Choroid plexus epithelial cell (primary cell): ENCODE data around the gene NPM3.

ENCODE experiments used
- DNase-seq: peaks from one replicate; pipeline ENCODE4 v3.0.0-alpha.2; 2010; ENCODE audit warnings: low read depth
- H3K4me3 ChIP-seq: 2 replicates; pipeline ENCODE4 v1.5.1; 2011; ENCODE audit warnings: low read depth, mild to moderate bottlenecking, control low read depth, low read length, moderate library complexity
- TF ChIP-seq, protein P1 (sequence below): conservative IDR thresholded peaks from 2 replicates; pipeline ENCODE4 v1.5.1; 2011; ENCODE audit warnings: low read depth, mild to moderate bottlenecking, control low read depth, inconsistent platforms, low read length, moderate library complexity

NPM3 gene

DNA sequence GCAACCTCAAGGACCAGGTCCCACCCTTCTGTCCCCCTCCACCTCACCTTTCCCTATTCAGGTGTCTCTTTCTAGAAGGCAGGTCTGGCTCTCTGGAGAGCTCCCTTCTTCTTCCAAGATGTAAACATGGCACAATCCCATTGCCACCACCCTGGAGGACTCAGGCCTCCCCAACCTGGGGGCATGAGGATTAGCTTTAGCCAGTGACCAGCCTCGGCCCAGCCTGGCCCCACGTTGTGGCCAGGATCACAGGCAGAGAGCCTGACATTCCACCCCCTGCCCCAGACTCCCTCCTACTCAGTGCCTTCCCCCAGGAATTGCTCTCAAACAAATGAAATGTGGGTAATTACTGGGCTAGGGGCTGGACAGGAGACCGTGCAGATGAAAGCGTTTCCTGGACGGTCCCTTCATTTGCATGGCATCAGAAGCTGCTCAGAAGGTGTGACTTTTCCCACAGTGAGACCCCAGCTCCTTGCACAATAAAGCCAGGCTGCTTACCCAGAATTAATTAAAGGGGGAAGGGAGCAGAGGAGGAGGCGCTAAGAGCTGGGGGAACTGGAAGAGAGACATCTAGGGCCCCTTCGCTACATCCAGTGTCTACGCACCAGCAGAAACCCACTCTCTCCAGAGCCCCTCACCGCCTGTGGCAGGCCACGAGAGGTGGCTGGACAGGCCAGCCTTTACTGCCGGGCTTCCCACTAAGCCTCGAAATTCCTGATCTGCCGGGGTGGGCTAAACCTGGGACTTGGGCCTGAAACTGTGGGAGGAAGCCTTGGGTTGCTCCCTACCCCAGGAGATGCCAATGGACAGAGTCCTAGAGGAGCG, 15.1 kb downstream of the NPM3 start:
- no peak overlapping the region for H3K4me3 ChIP-seq
- DNase-seq = no peak
- TF ChIP-seq, protein P1, sequence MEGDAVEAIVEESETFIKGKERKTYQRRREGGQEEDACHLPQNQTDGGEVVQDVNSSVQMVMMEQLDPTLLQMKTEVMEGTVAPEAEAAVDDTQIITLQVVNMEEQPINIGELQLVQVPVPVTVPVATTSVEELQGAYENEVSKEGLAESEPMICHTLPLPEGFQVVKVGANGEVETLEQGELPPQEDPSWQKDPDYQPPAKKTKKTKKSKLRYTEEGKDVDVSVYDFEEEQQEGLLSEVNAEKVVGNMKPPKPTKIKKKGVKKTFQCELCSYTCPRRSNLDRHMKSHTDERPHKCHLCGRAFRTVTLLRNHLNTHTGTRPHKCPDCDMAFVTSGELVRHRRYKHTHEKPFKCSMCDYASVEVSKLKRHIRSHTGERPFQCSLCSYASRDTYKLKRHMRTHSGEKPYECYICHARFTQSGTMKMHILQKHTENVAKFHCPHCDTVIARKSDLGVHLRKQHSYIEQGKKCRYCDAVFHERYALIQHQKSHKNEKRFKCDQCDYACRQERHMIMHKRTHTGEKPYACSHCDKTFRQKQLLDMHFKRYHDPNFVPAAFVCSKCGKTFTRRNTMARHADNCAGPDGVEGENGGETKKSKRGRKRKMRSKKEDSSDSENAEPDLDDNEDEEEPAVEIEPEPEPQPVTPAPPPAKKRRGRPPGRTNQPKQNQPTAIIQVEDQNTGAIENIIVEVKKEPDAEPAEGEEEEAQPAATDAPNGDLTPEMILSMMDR = no peak

DNA sequence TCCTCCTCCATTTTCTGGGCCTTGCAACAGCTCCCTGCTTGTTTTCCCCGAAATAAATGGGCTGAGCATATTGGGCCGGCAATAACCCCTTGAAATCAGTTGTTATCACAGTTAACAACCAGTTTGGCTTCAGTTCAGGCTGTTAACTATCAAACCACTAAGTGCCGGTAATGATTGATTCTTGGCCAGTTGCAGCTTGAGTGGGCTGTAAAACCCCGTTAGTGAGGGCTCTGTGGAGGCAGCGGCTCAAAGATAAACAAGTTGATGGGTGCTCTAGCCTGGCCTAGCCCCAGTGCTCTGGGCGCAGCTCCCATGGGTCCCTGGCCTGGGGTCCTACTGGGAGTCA, 15.7 kb downstream of the NPM3 start:
- no peak for DNase-seq
- H3K4me3 ChIP-seq = no peak overlapping the region
- TF ChIP-seq, protein P1 = no peak

DNA sequence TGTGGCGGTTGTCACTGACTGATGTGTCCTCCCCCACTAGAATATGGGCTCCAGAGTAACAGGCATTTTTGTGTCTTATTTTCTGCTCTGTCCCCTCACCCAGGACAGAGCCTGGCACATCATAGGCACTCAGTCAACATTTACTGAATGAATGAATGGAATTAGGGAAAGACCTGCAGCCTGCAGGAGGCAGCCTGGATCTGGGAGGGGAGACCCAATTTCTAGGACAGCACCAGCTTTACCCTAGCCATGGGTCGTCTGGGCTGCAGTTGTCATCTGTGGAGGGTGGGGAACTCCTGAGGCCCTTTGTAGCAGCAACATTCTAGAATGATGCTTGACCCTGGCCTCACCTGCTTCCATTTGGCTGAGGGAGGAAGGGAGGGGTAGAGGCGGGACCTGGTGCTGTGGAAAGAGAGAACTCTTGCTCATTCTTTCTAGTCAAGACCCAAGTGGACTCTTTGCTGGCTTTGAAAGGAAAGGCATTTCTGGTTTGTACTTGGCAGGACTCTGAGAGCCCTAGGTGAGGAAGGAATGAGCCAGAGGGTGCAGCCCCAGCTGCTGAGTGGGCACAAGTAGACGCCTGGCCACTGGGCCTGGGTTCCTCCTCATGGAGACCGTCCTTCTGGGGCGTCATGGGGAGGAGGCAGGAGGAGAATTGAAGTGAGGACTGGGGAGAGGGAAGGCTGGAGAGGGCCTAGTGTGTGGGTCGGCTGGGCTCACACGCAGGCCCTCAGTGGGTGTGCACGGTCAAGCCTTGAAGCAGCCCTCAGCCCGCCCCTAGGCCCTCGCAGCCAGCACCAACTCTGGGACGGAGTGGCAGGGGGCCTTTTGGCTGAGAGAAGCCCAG, 16.3 kb downstream of the NPM3 start:
- TF ChIP-seq, protein P1 = no peak
- no peak for DNase-seq
- H3K4me3 ChIP-seq = no peak overlapping the region

DNA sequence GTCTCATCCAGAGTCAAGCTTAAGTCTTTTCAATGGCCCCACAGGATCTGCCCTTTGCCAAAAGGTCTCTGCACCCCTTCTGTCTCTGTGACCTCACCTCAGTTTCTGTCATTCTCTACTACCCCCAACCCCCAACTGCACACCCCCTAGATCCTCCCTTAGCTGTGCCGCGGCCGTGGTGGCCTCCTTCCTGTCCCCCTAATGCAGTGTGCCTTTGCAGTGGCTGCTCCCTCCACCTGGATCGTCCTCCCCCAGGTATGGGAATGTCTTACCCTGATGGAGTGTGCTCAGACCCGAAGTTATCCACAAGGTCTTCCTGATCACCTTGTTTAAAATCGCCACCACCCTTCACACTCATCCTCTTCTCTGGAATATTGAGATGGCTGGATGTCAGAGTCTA, 16.9 kb downstream of the NPM3 start:
- no peak overlapping the region for H3K4me3 ChIP-seq
- DNase-seq = no peak
- TF ChIP-seq, protein P1 = no peak

DNA sequence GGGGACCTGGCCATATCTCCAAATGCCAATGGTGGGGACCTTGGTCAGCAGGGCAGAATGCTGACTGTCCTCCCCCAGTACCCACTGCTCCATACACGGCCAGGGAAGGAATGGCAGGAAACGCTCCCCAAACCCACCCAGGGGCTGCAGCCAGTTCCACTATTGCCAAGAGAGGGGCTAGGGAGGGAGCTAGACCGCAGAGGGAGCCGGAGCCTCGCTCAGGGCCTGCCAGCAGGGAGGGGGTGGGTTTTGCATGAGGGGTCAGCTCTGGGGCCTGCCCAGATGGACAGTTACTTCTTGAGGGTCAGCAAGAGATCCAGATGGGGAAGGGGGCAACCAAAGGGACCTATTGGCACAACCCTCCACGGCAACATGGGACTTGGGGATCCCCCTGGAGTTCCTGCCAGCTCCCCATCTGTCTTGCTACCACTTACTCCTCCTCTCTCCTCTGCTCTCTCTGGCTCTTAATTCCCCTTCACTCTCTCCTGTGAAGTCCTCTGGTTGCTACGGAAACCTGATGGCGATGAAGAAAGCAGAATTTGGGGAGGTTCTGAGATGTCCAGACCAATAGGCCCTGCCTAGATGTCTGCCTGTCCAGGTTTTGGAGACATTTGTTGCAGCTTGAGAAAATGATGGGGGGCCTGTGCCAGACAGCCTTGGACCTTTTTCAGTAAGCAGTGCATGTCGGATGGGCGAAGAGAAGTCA, 20.0 kb downstream of the NPM3 start:
- DNase-seq = no peak
- no peak overlapping the region for H3K4me3 ChIP-seq
- TF ChIP-seq, protein P1 = no peak

DNA sequence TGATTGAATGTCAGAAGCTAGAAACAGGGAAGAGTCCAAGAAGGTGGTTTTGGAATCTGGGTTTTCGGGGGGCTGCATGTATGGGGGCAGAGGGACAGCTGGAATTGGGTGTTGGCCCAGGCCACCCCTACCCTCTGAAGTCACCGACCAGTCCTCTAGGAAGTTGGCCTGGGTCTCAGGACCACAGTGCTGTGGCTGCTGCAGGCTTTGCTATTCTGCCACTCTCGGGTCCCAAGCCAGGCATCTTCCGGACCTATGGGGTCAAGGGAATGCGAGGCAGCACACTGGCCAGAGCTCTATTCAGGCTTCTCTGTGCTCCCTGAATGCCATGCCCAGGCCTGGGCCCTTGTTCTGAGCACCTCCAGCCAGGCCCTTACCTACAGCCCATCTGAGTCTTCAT, 20.5 kb downstream of the NPM3 start:
- no peak overlapping the region for H3K4me3 ChIP-seq
- TF ChIP-seq, protein P1 = no peak
- no peak for DNase-seq
